Esophagus muscularis mucosa (tissue), 4 donors: ENCODE results near the gene ABCC3. TPM values are rescaled to one million over a fixed set of nuclear protein-coding genes. Genes with fewer than 3 reads are reported as not detected.

Experiments used
- DNase-seq: peaks from one replicate; pipeline ENCODE4 v3.0.0-alpha.2; 2017; ENCODE audit errors: extremely low spot score
- H3K27ac ChIP-seq, 4 donors: fragments of 200-600 bp; sonication (generic); replicated peaks in 1 of 4; 1 replicate in 3 of 4; 2 replicates in 1 of 4; pipeline ENCODE4 v1.5.1; 2016 to 2019; ENCODE audit warnings: mild to moderate bottlenecking in 1 of 4
- H3K27me3 ChIP-seq, 4 donors: fragments of 200-600 bp; sonication (generic); one replicate each; pipeline versions ENCODE4 v1.5.1 to v1.6.0; 2016 to 2019
- H3K36me3 ChIP-seq, 4 donors: fragments of 200-600 bp; sonication (generic); one replicate each; pipeline ENCODE4 v1.5.1; 2016 to 2019
- H3K4me1 ChIP-seq, 4 donors: fragments of 200-600 bp; sonication (generic); one replicate each; pipeline ENCODE4 v1.5.1; 2016 to 2019
- H3K4me3 ChIP-seq, 4 donors: fragments of 200-600 bp; sonication (generic); 1 replicate in 2 of 4; 2 replicates in 2 of 4; pipeline ENCODE4 v1.5.1; 2016 to 2019; ENCODE audit warnings: mild to moderate bottlenecking in 4 of 4, moderate library complexity in 1 of 4
- H3K9me3 ChIP-seq, 4 donors: fragments of 200-600 bp; sonication (generic); 1 replicate in 3 of 4; 2 replicates in 1 of 4; pipeline ENCODE4 v1.5.1; 2016 to 2019
- CTCF ChIP-seq, 3 experiments: fragments of 200-600 bp in 2 of 3; fragments of 450-650 bp in 1 of 3; sonication (generic) in 2 of 3; IDR thresholded peaks; one replicate each; pipeline ENCODE4 v1.5.1; 2017 to 2019; ENCODE audit warnings: antibody characterized with exemption in 3 of 3, mild to moderate bottlenecking in 2 of 3, moderate library complexity in 1 of 3
- EP300 ChIP-seq: sonication (generic); formaldehyde crosslinking; IDR thresholded peaks from one replicate; pipeline ENCODE4 v1.6.1; 2017; ENCODE audit warnings: antibody characterized with exemption
- POLR2A ChIP-seq: fragments of 450-650 bp; IDR thresholded peaks from one replicate; pipeline ENCODE4 v1.6.1; 2017; ENCODE audit warnings: antibody characterized with exemption, moderate library complexity, mild to moderate bottlenecking, low read depth
- POLR2AphosphoS5 ChIP-seq, 2 donors: sonication (generic); formaldehyde crosslinking; IDR thresholded peaks; one replicate each; pipeline ENCODE4 v1.6.1; 2017; ENCODE audit warnings: antibody characterized with exemption in 2 of 2
- WGBS: methylation state at CpG from one replicate; pipeline ENCODE4 v1.1.5; 2018; 5-methylcytosine and 5-hydroxymethylcytosine counted together
- intact Hi-C: fragments of 100-400 bp; cut with DNase I; formaldehyde crosslinking; loops from one replicate; pipeline ENCODE4 v1.15.1; 2023
- total RNA-seq, 4 donors: library from RNA; depleted of rRNA; stranded (reverse); fragments of >200 nt; gene quantifications; one replicate each; pipeline versions ENCODE4 v1.1.0 to v1.2.1, GENCODE V29; 2016

ABCC3 gene
- total RNA-seq, 4 donors from 2014 or later, result 0.50 to 2.9 (median 1.9) TPM

GRCh38 chr17:50710025-50710424, 75.3 kb downstream of the ABCC3 start:
- Histone ChIP-seq H3K4me3 (no peak overlapping the region), H3K36me3 (no peaks in the 10 kb centered on the region), H3K9me3 (no peaks in the 10 kb centered on the region), H3K27ac (peak overlapping the region; percentile 88 to 96 (median 93)), H3K27me3 (no peaks in the 10 kb centered on the region), H3K4me1 (peaks cover 25 to 45% (median 40%) of the 10 kb centered on the region in 4 donors)
- no peak for TF ChIP-seq POLR2AphosphoS5 (IDR thresholded peaks at IDR 0.05)
- no peak for TF ChIP-seq EP300
- no peak for TF ChIP-seq CTCF (IDR thresholded peaks at IDR 0.05)
- TF ChIP-seq POLR2A, result no peak
- WGBS, result 89% methylated on average over 2 of the region's 2 CpGs
- DNase-seq, result no peak
- intact Hi-C loops, result no loop called here

GRCh38 chr17:50710650-50711049, 76.0 kb downstream of the ABCC3 start:
- H3K4me1 ChIP-seq, result peaks cover 25 to 38% (median 34%) of the 10 kb centered on the region in 4 donors
- H3K27me3 ChIP-seq, result no peaks in the 10 kb centered on the region
- 85% methylated on average over 4 of the region's 4 CpGs for whole genome bisulfite sequencing
- no peak for DNase-seq
- H3K36me3 ChIP-seq, result no peaks in the 10 kb centered on the region
- no peak overlapping the region for H3K4me3 ChIP-seq
- no peaks in the 10 kb centered on the region for H3K9me3 ChIP-seq
- peak overlapping the region in 1 of 4 donors; percentile 88 for H3K27ac ChIP-seq
- TF ChIP-seq POLR2A, result no peak
- intact Hi-C loops, result no loop called here

GRCh38 chr17:50712641-50713040, 78.0 kb downstream of the ABCC3 start:
- WGBS, result 92% methylated on average over 9 of the region's 9 CpGs
- peaks cover 17 to 21% (median 20%) of the 10 kb centered on the region in 4 donors for H3K4me1 ChIP-seq
- H3K9me3 ChIP-seq, result no peaks in the 10 kb centered on the region
- no peaks in the 10 kb centered on the region for H3K27me3 ChIP-seq
- TF ChIP-seq POLR2AphosphoS5 (IDR thresholded peaks at IDR 0.05) (no peak), POLR2A (no peak), EP300 (no peak), CTCF (IDR thresholded peaks at IDR 0.05) (no peak)
- DNase-seq, result no peak
- H3K27ac ChIP-seq, result no peak overlapping the region
- H3K36me3 ChIP-seq, result no peaks in the 10 kb centered on the region
- intact Hi-C loops, result no loop called here
- H3K4me3 ChIP-seq, result no peak overlapping the region

GRCh38 chr17:50715471-50715870, 80.8 kb downstream of the ABCC3 start:
- no peak overlapping the region for H3K27ac ChIP-seq
- H3K4me1 ChIP-seq, result peaks cover 4 to 7% (median 6%) of the 10 kb centered on the region in 4 donors
- no peak overlapping the region for H3K4me3 ChIP-seq
- intact Hi-C loops, result no loop called here
- 88% methylated on average over 3 of the region's 3 CpGs for WGBS
- no peaks in the 10 kb centered on the region for H3K36me3 ChIP-seq
- no peaks in the 10 kb centered on the region for H3K27me3 ChIP-seq
- no peak for DNase-seq
- TF ChIP-seq POLR2A (no peak), CTCF (IDR thresholded peaks at IDR 0.05) (no peak), POLR2AphosphoS5 (IDR thresholded peaks at IDR 0.05) (no peak), EP300 (no peak)
- H3K9me3 ChIP-seq, result no peaks in the 10 kb centered on the region

GRCh38 chr17:50719144-50719923, 84.7 kb downstream of the ABCC3 start, which contains the start of gene LUC7L3:
Gene LUC7L3 (plus strand): TSS chr17:50719603. CDS start chr17:50719733, 130 bp downstream.
- no peaks in the 10 kb centered on the region for H3K36me3 ChIP-seq
- 4% methylated on average over 35 of the region's 76 CpGs for WGBS
- peak; percentile 96 for DNase-seq
- TF ChIP-seq POLR2AphosphoS5 (IDR thresholded peaks at IDR 0.05), result peak; percentile 92 to 94
- peak; percentile 76 for TF ChIP-seq POLR2A
- peak in 1 of 3 experiments; percentile 5 for TF ChIP-seq CTCF (IDR thresholded peaks at IDR 0.05)
- TF ChIP-seq EP300, result no peak
- H3K9me3 ChIP-seq, result no peaks in the 10 kb centered on the region
- H3K27ac ChIP-seq, result peak within 1 kb of the TSS; percentile 85 to 98 (median 98)
- peak within 1 kb of the TSS; percentile 69 to 91 (median 84) for H3K4me3 ChIP-seq
- intact Hi-C loops, result no loop called here
- peaks cover 41 to 45% (median 44%) of the 10 kb centered on the region in 4 donors for H3K4me1 ChIP-seq
- H3K27me3 ChIP-seq, result no peaks in the 10 kb centered on the region
